GM12892 (cell line): ENCODE measurements around the gene SVIL.

ENCODE experiments used
- POLR2A ChIP-seq: IDR thresholded peaks from 2 replicates; pipeline ENCODE4 v1.6.1; 2011; ENCODE audit warnings: low read depth, low read length, control low read depth
- POLR2AphosphoS5 ChIP-seq: IDR thresholded peaks from 2 replicates; pipeline ENCODE4 v1.6.1; 2011; ENCODE audit warnings: low read depth, low read length, control low read depth
- TAF1 ChIP-seq: IDR thresholded peaks from 2 replicates; pipeline ENCODE4 v1.6.1; 2011; ENCODE audit warnings: low read depth, mild to moderate bottlenecking, control low read depth, low read length, borderline replicate concordance

- TF ChIP-seq TAF1 (no peak), POLR2A (no peak), POLR2AphosphoS5 (no peak)
Observed at GRCh38 chr10:29559996-29560395, 74.8 kb downstream of the SVIL start.
